Measurements from ENCODE around the gene CFAP97D2.

Gene CFAP97D2

GRCh38 chr13:114199954-114200353, 20.9 kb downstream of the CFAP97D2 start:
- no peak for DNase-seq (ENCODE audit: low read depth in 2 of 2)

GRCh38 chr13:114200399-114200911, 21.4 kb downstream of the CFAP97D2 start:
- DNase-seq (ENCODE audit: low read depth in 2 of 2) = no peak

- DNase-seq (ENCODE audit: low read depth in 2 of 2) = no peak
These were observed 23.5 kb downstream of the CFAP97D2 start for GRCh38 chr13:114202581-114202980.

- no peak for DNase-seq (ENCODE audit: low read depth in 2 of 2)
These were observed 24.5 kb downstream of the CFAP97D2 start for GRCh38 chr13:114203536-114203935.

- no peak for DNase-seq (ENCODE audit: low read depth in 2 of 2)
These were observed 25.8 kb downstream of the CFAP97D2 start for GRCh38 chr13:114204894-114205293.

- DNase-seq (ENCODE audit: low read depth in 2 of 2) = no peak
These were observed 29.1 kb downstream of the CFAP97D2 start for GRCh38 chr13:114208134-114208533.

- DNase-seq (ENCODE audit: low read depth in 2 of 2) = no peak
These were observed 32.5 kb downstream of the CFAP97D2 start for GRCh38 chr13:114211446-114212157.

- DNase-seq (ENCODE audit: low read depth in 2 of 2) = no peak
These were observed 33.1 kb downstream of the CFAP97D2 start for GRCh38 chr13:114212158-114212495.

- no peak for DNase-seq (ENCODE audit: low read depth in 2 of 2)
These were observed 34.9 kb downstream of the CFAP97D2 start for GRCh38 chr13:114213980-114214379.

- DNase-seq (ENCODE audit: low read depth in 2 of 2) = no peak
These were observed 40.3 kb downstream of the CFAP97D2 start for GRCh38 chr13:114219392-114219791.

- no peak for DNase-seq (ENCODE audit: low read depth in 2 of 2)
These were observed 43.5 kb downstream of the CFAP97D2 start for GRCh38 chr13:114222461-114222968.

- no peak for DNase-seq (ENCODE audit: low read depth in 2 of 2)
These were observed 45.1 kb downstream of the CFAP97D2 start for GRCh38 chr13:114224201-114224600.

- no peak for DNase-seq (ENCODE audit: low read depth in 2 of 2)
These were observed 46.6 kb downstream of the CFAP97D2 start for GRCh38 chr13:114225610-114226009.

GRCh38 chr13:114226088-114226487, 47.0 kb downstream of the CFAP97D2 start:
- no peak for DNase-seq (ENCODE audit: low read depth in 2 of 2)

- DNase-seq (ENCODE audit: low read depth in 2 of 2) = peak; percentile 63 to 77
These were observed 47.8 kb downstream of the CFAP97D2 start for GRCh38 chr13:114226699-114227323.

GRCh38 chr13:114227528-114227927, 48.5 kb downstream of the CFAP97D2 start:
- DNase-seq (ENCODE audit: low read depth in 2 of 2) = no peak

- DNase-seq (ENCODE audit: low read depth in 2 of 2) = no peak
These were observed 49.1 kb downstream of the CFAP97D2 start for GRCh38 chr13:114228176-114228575.

- no peak for DNase-seq (ENCODE audit: low read depth in 2 of 2)
These were observed 50.4 kb downstream of the CFAP97D2 start for GRCh38 chr13:114229506-114229905.

GRCh38 chr13:114230117-114230516, 51.1 kb downstream of the CFAP97D2 start:
- DNase-seq (ENCODE audit: low read depth in 2 of 2) = no peak

- no peak for DNase-seq (ENCODE audit: low read depth in 2 of 2)
These were observed 51.5 kb downstream of the CFAP97D2 start for GRCh38 chr13:114230575-114230974.

GRCh38 chr13:114231886-114232285, 52.8 kb downstream of the CFAP97D2 start:
- DNase-seq (ENCODE audit: low read depth in 2 of 2) = no peak

GRCh38 chr13:114234266-114234644, 55.2 kb downstream of the CFAP97D2 start:
- DNase-seq (ENCODE audit: low read depth in 2 of 2) = no peak
